SK-N-MC (cell line): Measurements from ENCODE around the gene SLC39A8.

Experiments
- EZH2 ChIP-seq: fragments of 200-600 bp; sonication (generic); IDR thresholded peaks from one replicate; pipeline ENCODE4 v1.6.1; 2017; ENCODE audit warnings: antibody characterized with exemption
- POLR2AphosphoS5 ChIP-seq: IDR thresholded peaks from 2 replicates; pipeline ENCODE4 v1.6.1; 2012; ENCODE audit warnings: mild to moderate bottlenecking, low read depth, low read length, borderline replicate concordance

DNA sequence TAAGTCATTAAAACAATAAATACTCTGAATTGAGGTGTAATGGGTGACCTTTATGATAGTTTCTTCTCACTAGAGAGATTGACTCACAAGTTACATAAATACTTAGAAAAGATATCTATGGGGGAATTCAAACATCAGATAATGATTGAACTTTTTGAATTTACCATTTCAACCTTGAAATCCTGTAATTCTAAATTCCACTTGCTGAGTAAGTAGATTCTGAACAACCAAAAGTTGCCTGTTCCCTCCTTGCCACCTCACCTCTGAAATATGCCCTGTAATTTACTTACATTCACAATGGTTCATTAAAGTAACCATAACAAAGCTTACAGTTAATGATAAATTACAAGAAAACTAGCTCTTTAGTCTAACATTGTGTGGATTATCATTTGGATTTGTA is 43.3 kb upstream of the SLC39A8 start:
- TF ChIP-seq POLR2AphosphoS5 (no peak), EZH2 (no peak)
